ENCODE measurements around the gene TMEM135.
"Not testable (repeated sequence)": the region's sequence is repeated elsewhere in the genome, so short reads cannot be mapped to it uniquely, and the experiment has no call there.

Gene TMEM135

GRCh38 chr11:87263979-87264378 lies 226.2 kb downstream of the TMEM135 start:
- DNase-seq = no peak

GRCh38 chr11:87265132-87265531 lies 227.4 kb downstream of the TMEM135 start:
- no peak for DNase-seq

- no peak for DNase-seq
These were observed 228.2 kb downstream of the TMEM135 start for GRCh38 chr11:87265979-87266378.

- DNase-seq = no peak
These were observed 229.0 kb downstream of the TMEM135 start for GRCh38 chr11:87266751-87267150.

- not testable (repeated sequence) for DNase-seq
These were observed 234.2 kb downstream of the TMEM135 start for GRCh38 chr11:87271951-87272350.

GRCh38 chr11:87275176-87275575 lies 237.4 kb downstream of the TMEM135 start:
- no peak for DNase-seq

- DNase-seq = no peak
These were observed 242.4 kb downstream of the TMEM135 start for GRCh38 chr11:87280143-87280542.

GRCh38 chr11:87281496-87281895 lies 243.8 kb downstream of the TMEM135 start:
- DNase-seq = no peak

- no peak for DNase-seq
These were observed 246.6 kb downstream of the TMEM135 start for GRCh38 chr11:87284306-87284705.

- DNase-seq = not testable (repeated sequence)
These were observed 247.9 kb downstream of the TMEM135 start for GRCh38 chr11:87285674-87286073.

GRCh38 chr11:87286338-87286737 lies 248.6 kb downstream of the TMEM135 start:
- no peak for DNase-seq

GRCh38 chr11:87290304-87290922 lies 252.7 kb downstream of the TMEM135 start:
- DNase-seq = no peak

GRCh38 chr11:87292598-87292997 lies 254.9 kb downstream of the TMEM135 start:
- DNase-seq = no peak

- DNase-seq = no peak
These were observed 257.5 kb downstream of the TMEM135 start for GRCh38 chr11:87295237-87295636.

GRCh38 chr11:87296627-87297026 lies 258.9 kb downstream of the TMEM135 start:
- no peak for DNase-seq

GRCh38 chr11:87298155-87298554 lies 260.4 kb downstream of the TMEM135 start:
- no peak for DNase-seq

GRCh38 chr11:87299041-87299481 lies 261.3 kb downstream of the TMEM135 start:
- DNase-seq = no peak

- DNase-seq = no peak
These were observed 263.1 kb downstream of the TMEM135 start for GRCh38 chr11:87300640-87301380.

GRCh38 chr11:87301785-87302540 lies 264.2 kb downstream of the TMEM135 start:
- DNase-seq = no peak

GRCh38 chr11:87304412-87304811 lies 266.7 kb downstream of the TMEM135 start:
- DNase-seq = no peak

- no peak for DNase-seq
These were observed 268.6 kb downstream of the TMEM135 start for GRCh38 chr11:87306262-87306851.

- DNase-seq = no peak
These were observed 269.4 kb downstream of the TMEM135 start for GRCh38 chr11:87307101-87307500.

GRCh38 chr11:87315229-87315628 lies 277.5 kb downstream of the TMEM135 start:
- DNase-seq = no peak

Data from activated CD4-positive, alpha-beta T cell treated with anti-CD3 and anti-CD28 coated beads, Interleukin-2, amount 50 U/mL, for 1 hour (primary cell).